Dermis microvascular lymphatic vessel endothelial cell (primary cell): Measurements from ENCODE around the gene GALNT9. TPM values are rescaled to one million over a fixed set of nuclear protein-coding genes. Genes with fewer than 3 reads are reported as not detected.
"Not testable (repeated sequence)": the region's sequence is repeated elsewhere in the genome, so short reads cannot be mapped to it uniquely, and the experiment has no call there.

Experiments
- DNase-seq, 2 donors: peaks; one replicate each; pipeline versions ENCODE4 v3.0.0 to v3.0.0-alpha.2; 2010; ENCODE audit warnings: low read depth in 2 of 2
- total RNA-seq: library from RNA; depleted of rRNA; stranded (reverse); fragments of >200 nt; gene quantifications from 2 replicates; pipeline ENCODE4 v1.2.1, GENCODE V29; 2014

GALNT9 gene
- total RNA-seq, 1 donor from 2014 or later, result under 0.01 TPM

- DNase-seq, result no peak
Measured at GRCh38 chr12:132314516-132315233, 14.7 kb downstream of the GALNT9 start.

GRCh38 chr12:132314035-132314434, 15.4 kb downstream of the GALNT9 start:
- DNase-seq, result no peak

DNA sequence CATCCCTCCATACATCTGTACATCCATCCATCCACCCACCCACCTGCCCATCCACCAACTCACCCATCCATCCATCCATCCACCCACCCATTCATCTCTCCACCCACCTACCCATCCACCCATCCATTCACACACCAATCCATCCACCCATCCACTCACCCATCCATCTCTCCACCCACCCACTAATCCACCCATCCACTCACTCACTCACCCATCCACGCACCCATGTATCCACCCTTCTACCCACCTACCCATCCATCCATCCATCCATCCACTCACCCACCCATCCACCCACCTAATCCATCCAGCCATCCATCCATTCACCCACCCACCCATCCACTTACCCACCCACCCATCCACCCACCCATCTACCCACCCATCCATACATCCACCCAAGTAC, 16.2 kb downstream of the GALNT9 start:
- no peak for DNase-seq

DNA sequence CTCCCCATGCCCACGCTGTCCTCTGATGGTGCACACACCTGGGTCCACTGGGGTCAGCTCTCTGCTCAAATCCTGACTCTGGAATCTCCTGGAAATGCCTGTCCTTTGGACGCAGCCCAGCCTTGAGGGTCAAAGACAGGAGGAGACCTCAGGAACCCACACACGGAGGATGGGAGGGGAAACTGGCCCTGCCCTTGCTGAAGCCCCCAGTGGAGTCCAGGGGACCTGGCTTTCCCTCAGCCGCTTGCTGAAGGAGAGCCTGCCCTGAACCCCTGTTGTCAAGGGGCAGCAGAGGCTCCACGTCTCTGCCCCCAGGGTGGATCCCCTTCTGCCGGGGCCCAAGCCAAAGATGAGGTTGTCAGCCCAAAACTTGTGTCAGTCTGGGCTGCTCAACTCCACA, 16.9 kb downstream of the GALNT9 start:
- no peak for DNase-seq

DNA sequence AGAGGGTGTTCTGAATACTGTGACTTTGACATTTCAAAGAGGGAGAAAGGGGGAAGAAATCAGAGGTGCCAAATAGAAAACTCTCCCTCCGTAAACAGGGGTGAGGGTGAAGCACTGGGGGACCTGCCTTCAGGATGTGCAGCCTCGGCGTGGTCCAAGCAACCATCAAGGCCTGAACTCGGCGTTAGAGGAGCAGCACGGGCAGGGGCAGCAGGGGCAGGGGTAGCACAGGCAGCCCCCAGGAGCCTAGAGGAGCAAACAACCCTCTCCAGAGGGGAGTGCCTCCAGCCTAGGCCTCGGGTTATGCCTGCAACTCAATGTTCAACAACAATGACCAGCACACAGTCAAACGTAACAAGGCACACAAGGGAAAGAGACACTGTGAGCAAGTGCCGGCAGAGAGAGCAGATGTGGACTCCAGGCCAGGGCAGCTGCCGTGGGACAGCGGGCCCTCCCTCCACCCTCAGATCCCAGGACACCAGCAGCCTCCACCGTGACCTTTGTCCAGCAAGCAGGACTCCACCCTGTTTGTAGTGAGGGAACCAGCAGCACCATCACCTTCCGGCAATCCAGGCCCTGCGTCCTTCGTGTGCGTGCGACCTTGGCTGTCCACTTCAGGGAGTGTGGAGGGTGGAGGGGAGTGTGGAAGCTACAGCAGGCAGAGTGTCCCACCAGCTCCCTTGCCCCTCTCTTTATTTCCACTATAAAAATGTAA, 18.0 kb downstream of the GALNT9 start:
- no peak for DNase-seq

GRCh38 chr12:132310181-132311040, 19.0 kb downstream of the GALNT9 start:
- DNase-seq, result no peak

DNA sequence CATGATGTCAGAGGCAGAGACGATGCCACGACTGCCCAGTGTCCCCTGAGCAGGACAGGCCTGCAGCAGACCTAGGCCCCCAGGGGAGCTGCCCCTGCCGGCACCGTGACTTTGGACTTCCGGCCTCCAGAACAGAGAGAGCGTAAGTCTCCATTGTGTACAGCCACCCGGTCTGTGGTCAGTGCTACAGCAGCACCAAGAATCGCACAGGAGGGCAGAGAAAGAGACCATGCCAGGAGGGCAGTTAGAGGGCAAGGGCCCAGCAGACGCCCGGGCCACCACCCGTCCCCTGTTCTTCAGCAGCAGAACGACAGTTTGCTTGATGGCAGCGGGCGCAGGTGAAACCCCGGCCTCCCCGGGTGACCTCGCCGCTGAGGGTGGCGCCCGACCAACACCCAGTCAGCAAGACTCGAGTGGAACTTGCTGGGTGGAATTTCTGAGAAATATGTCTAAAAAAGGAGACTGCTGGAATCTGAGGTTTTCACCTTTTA, 19.7 kb downstream of the GALNT9 start:
- DNase-seq, result no peak

DNA sequence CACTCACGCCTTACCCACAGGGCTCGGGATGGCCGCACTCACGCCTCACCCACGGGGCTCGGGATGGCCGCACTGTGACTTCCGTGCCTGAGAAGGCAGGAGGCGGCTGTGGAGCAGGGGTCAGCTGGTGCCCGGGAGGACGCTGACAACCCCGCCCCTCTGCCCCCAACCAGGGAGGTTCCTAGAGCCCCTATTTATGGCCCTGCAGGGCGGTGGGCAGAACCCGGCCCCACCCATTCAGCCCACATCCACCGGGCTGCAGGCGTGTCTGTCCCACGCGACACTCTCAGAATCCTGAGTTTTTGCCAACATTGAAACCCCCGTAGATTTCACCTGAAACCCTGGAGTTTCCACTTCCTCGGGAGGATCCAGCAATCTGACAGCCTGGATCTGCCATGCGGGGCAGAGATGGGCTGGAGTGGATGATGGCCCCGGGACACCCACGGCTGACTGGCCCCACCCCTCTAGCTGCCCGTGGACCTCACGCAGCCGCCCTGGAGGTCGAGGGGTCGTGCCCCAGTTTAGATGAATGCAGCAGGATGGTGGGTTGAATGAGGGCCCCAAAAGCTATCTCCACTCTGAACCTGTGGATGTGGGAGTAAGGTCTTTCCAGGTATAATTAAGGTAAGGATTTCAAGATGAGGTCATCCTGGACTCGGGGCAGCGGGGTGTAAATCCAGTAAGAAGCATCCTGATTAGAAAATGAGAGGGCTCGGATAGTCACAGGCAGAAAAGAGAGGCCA, 20.4 kb downstream of the GALNT9 start:
- DNase-seq, result no peak

DNA sequence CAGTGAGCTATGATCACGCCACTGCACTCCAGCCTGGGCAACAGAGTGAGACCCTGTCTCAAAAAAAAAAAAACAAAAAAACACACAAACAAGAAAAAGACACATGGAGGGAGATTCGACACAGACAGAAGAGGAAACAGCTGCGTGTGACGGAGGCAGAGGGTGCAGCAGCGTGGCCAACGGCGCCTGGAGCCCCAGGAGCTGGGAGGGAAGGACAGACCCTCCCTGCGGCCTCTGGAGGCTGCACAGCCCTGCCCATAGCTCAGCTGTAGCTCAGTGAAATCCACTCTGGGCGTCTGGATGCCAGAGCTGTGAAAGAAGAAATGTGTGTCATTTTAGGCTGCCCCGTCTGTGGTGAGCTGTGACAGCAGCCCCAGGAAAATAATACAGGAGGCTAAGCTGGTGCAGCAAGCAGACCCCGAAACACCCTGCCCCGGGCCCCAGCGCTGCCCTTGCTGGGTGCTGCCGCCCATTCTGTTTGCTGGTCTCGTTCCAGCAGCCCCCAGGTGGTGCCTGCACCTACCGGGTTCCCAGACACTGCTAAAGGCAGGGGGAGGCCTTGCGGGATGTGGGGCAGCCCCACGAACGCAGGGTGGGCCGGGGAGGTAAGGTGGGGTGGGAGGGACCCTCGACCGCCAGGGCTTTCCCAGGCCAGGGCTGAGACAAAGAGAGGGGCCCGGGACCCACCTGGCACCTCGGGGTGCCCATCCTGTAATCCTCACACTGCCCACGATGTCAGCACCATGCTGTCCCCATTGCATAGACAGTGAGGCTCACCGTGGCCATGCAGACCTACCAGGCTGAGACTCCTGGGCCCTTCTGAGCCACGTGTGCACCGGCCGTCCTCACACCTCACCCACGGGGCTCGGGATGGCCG, 21.2 kb downstream of the GALNT9 start:
- no peak for DNase-seq

DNA sequence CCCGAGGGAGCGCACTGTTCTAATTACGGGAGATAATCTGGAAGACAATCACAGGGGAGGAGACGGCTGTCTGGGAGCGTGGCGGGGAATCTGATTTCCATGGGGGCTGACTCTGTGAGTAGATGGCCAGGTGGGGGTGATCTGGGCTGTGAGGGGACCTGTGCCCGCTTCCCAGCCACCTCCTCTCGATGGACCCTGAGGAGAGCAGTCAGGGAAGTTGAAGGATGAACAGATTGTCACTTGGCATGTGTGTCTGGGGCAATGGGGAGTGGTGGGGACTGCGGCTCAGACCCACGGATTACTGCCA, 22.6 kb downstream of the GALNT9 start:
- no peak for DNase-seq

GRCh38 chr12:132305991-132306884, 23.2 kb downstream of the GALNT9 start:
- no peak for DNase-seq

- DNase-seq, result no peak
Measured at GRCh38 chr12:132305560-132305966, 23.8 kb downstream of the GALNT9 start.

GRCh38 chr12:132304866-132305265, 24.5 kb downstream of the GALNT9 start:
- not testable (repeated sequence) for DNase-seq

GRCh38 chr12:132303853-132304373, 25.5 kb downstream of the GALNT9 start:
- not testable (repeated sequence) for DNase-seq

DNA sequence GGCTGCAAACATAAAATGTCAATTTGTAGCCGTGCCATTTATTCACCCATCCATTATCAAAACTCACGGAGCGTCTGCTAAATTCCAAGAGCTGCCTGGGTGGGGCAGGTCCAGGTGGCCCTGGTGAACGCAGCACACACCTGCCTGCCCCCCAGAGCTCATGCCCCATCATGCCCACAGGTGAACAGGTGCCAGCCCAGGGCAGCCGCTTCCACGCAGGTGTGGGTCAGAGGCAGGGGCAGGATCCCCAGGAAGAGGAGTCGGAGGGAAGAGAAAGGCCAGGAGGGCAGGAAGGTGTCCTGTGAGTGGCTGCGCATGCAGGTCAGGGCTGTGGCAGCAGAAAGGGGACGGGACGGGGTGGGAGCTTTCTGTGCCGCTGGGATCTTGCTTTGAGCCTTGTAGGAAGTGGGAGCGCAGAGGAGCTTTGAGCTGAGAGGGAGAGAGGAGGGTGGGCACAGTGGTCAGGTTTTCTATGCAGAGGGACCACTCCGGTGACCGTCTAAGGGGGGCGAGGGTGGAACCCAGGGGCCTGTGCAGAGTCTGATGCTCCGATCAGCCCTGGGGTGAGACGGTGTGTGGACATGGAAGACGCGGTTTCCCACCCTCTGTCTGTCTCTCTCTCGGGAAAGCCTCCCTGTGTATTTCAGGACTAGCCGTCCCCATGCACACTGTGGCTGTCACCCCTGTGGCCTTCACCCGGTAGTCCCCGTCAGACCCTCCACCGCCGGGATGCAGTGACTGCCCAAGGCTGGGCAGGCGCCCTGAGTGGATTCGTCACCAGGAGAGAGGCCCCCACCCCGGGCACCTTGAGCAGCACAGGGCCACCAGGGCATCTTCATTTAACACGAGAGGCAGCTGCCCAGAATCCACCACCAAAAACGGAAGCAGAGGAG, 26.7 kb downstream of the GALNT9 start:
- no peak for DNase-seq

DNA sequence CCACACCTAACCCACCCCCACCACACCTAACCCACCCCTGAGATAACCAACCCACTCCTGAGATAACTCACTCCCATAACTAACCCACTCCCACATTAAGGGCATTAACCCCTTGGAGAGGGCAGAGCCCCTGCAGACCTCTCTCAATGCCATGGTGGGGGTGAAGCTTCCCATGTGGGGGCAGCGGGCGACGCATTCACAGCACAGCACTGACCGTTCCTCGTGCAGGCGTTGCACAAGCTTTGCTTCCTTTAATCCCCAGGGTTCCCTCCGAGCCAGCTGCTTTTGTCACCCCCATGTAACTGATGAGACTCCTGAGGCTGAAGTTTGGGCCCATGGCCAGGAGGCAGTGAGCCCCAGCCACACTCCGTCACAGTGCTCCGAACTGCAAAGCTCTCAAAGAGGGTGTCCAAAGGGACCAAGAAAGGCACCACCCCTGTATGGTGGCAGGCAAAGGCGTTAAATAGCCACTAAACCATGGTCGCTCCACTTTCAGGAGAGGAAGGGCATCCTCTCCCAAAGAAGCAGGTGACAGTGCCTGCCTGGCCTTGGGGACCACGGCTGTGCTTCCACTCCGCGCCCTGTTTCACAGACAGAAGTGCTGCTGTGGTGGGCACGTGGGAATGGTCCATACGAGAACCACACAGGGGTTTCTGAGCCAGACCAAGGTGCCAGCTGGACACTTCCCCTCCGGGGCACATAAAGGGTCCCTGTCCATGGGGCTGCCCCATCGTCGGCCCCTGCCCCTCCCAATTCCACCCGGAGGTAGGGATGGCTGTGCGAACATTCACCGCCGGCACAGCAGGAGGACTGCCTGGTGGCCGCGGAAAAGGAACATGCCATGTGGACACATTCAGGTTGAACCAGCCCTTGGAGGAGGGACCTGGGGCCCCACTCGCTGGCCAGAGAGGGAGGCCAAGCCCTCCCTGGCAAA, 28.3 kb downstream of the GALNT9 start:
- no peak for DNase-seq

- DNase-seq, result no peak
Measured at GRCh38 chr12:132296063-132296462, 33.3 kb downstream of the GALNT9 start.
